Ovary (tissue), 9 donors: Measurements from ENCODE around the gene CAMTA1. TPM values are rescaled to one million over a fixed set of nuclear protein-coding genes. Genes with fewer than 3 reads are reported as not detected.

Source experiments
- DNase-seq, 5 donors: peaks; one replicate each; pipeline ENCODE4 v3.0.0-alpha.2; 2019 to 2020
- H3K27ac ChIP-seq, 2 donors: fragments of 200-600 bp; one replicate each; pipeline versions ENCODE4 v1.5.1 to v1.8.0; 2019 to 2022
- H3K27me3 ChIP-seq: fragments of 200-600 bp; one replicate; pipeline ENCODE4 v1.8.0; 2022
- H3K36me3 ChIP-seq: fragments of 200-600 bp; sonication (generic); one replicate; pipeline ENCODE4 v1.5.1; 2019
- H3K4me1 ChIP-seq: one replicate; pipeline ENCODE4 v1.8.1; 2013; ENCODE audit warnings: mild to moderate bottlenecking, moderate library complexity; ENCODE audit not compliant: insufficient read depth
- H3K4me3 ChIP-seq: fragments of 200-600 bp; sonication (generic); one replicate; pipeline ENCODE4 v1.5.1; 2017
- H3K9me3 ChIP-seq, 2 donors: fragments of 200-600 bp in 1 of 2; sonication (generic) in 1 of 2; one replicate each; pipeline versions ENCODE4 v1.5.1 to v1.8.1; 2013 to 2019; ENCODE audit warnings: mild to moderate bottlenecking in 1 of 2, moderate library complexity in 1 of 2
- CTCF ChIP-seq, 3 donors: fragments of 450-650 bp in 2 of 3; fragments of 200-600 bp in 1 of 3; IDR thresholded peaks; one replicate each; pipeline versions ENCODE4 v1.5.1 to v1.8.0; 2016 to 2022; ENCODE audit warnings: antibody characterized with exemption in 3 of 3, mild to moderate bottlenecking in 1 of 3
- EP300 ChIP-seq: sonication (generic); formaldehyde crosslinking; IDR thresholded peaks from one replicate; pipeline ENCODE4 v1.6.1; 2017; ENCODE audit warnings: antibody characterized with exemption
- POLR2A ChIP-seq: fragments of 450-650 bp; IDR thresholded peaks from one replicate; pipeline ENCODE4 v1.6.1; 2017; ENCODE audit warnings: antibody characterized with exemption, mild to moderate bottlenecking, moderate library complexity
- WGBS, 3 donors: extraction: QIAGEN DNeasy Blood & Tissue Kit in 1 of 3; methylation state at CpG; one replicate each; pipeline versions ENCODE4 v1.1.5 to v1.1.7; 2013 to 2017; 5-methylcytosine and 5-hydroxymethylcytosine counted together
- intact Hi-C, 4 donors: fragments of 100-400 bp; cut with DNase I; formaldehyde crosslinking; loops; one replicate each; pipeline versions ENCODE4 v1.11.0 to v1.15.1; 2022 to 2023
- polyA plus RNA-seq, 2 donors: library from polyadenylated mRNA; stranded (reverse); fragments of 200-250 nt in 1 of 2; fragments of 350-450 nt in 1 of 2; fragmentation: Illumina TruSeq in 1 of 2; extraction: RNeasy Lipid Tissue Mini Kit (QIAGEN cat#74804) in 1 of 2; gene quantifications; one replicate each; pipeline ENCODE4 v1.2.3, GENCODE V29; 2013 to 2014
- total RNA-seq, 7 donors: library from RNA; depleted of rRNA in 2 of 7; stranded (reverse); fragments of >200 nt in 2 of 7; fragmentation: NEBNext Ultra II Directional in 3 of 7; extraction: Animal tissue kit (Norgen Biotek cat#: 25700) in 3 of 7; gene quantifications; one replicate each; pipeline versions ENCODE4 v1.1.0 to v1.2.4, GENCODE V29; 2016 to 2023
- donor health status: DM: no; HTN: no; CAD: no; lungs with moderate emphysema.
- donor health status: DM: no; HTN: no; CAD: no.
- donor health status: Bipolar disorder and iron deficiency.
- donor health status: DM: yes; HTN: yes; CAD: no.
- donor health status: DM: no; HTN: no; CAD: no.
- donor health status: DM: yes; HTN: yes; CAD: no.

Gene CAMTA1
- total and polyA plus RNA-seq, 9 donors = 51.1 to 150 (median 67.4) TPM

GRCh38 chr1:7013833-7014639 is 228.8 kb downstream of the CAMTA1 start:
- no peak for TF ChIP-seq POLR2A
- TF ChIP-seq EP300 = no peak
- TF ChIP-seq CTCF (IDR thresholded peaks at IDR 0.05) = no peak
- Histone ChIP-seq H3K27ac (no peak overlapping the region), H3K36me3 (no peaks in the 10 kb centered on the region), H3K27me3 (no peaks in the 10 kb centered on the region), H3K4me3 (no peak overlapping the region), H3K4me1 (no peaks in the 10 kb centered on the region), H3K9me3 (no peaks in the 10 kb centered on the region)
- WGBS, 3 donors = 73 to 75% (median 75%) methylated on average over 18 of the region's 18 CpGs
- no peak for DNase-seq
- intact Hi-C loops = no loop called here

GRCh38 chr1:7014640-7014930 is 229.3 kb downstream of the CAMTA1 start:
- no peak overlapping the region for H3K27ac ChIP-seq
- intact Hi-C loops = no loop called here
- 82 to 92% (median 85%) methylated on average over 8 of the region's 8 CpGs for WGBS, 3 donors

DNA sequence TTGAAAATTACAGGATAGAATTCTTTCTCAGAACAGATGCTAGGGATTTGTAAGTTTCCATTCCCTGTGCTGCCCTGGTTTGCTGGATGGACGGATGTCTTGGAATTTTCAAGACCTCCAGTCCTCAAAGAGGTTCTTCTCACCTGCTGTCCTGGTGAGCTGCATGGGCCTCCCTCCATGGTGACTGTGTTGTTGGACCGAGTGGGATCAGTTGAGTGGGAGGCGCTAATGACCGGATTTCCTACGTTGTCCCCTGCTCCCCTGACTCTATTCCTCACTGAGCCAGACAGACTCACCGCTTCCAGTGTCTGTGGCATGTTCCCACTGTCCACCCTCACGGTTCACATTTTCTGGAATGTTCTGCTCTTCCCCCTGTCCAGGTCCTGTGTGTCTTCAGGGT is 229.8 kb downstream of the CAMTA1 start:
- no peak overlapping the region for H3K4me3 ChIP-seq
- intact Hi-C loops = no loop called here
- 78 to 84% (median 83%) methylated on average over 7 of the region's 7 CpGs for WGBS, 3 donors
- H3K4me1 ChIP-seq = no peaks in the 10 kb centered on the region
- no peak for DNase-seq
- no peak for TF ChIP-seq EP300
- no peak for TF ChIP-seq POLR2A
- no peak for TF ChIP-seq CTCF (IDR thresholded peaks at IDR 0.05)
- H3K36me3 ChIP-seq = no peaks in the 10 kb centered on the region
- H3K27ac ChIP-seq = no peak overlapping the region
- no peaks in the 10 kb centered on the region for H3K27me3 ChIP-seq
- no peaks in the 10 kb centered on the region for H3K9me3 ChIP-seq

More at GRCh38 chr1:7014640-7014930, 229.3 kb downstream of the CAMTA1 start:
- H3K9me3 ChIP-seq = no peaks in the 10 kb centered on the region
- H3K27me3 ChIP-seq = no peaks in the 10 kb centered on the region
- no peak for DNase-seq
- H3K4me3 ChIP-seq = no peak overlapping the region
- H3K4me1 ChIP-seq = no peaks in the 10 kb centered on the region
- H3K36me3 ChIP-seq = no peaks in the 10 kb centered on the region
- TF ChIP-seq POLR2A (no peak), CTCF (IDR thresholded peaks at IDR 0.05) (no peak), EP300 (no peak)

- WGBS, 3 donors = 91 to 93% (median 93%) methylated on average over 7 of the region's 7 CpGs
- Histone ChIP-seq H3K27me3 (no peaks in the 10 kb centered on the region), H3K36me3 (no peaks in the 10 kb centered on the region), H3K4me1 (no peaks in the 10 kb centered on the region), H3K9me3 (no peaks in the 10 kb centered on the region), H3K4me3 (no peak overlapping the region), H3K27ac (no peak overlapping the region)
- DNase-seq = no peak
- TF ChIP-seq POLR2A = no peak
- no peak for TF ChIP-seq EP300
- no peak for TF ChIP-seq CTCF (IDR thresholded peaks at IDR 0.05)
- intact Hi-C loops = no loop called here
These were observed 233.1 kb downstream of the CAMTA1 start for GRCh38 chr1:7018351-7018750.
